ENCODE results near the gene MT1F.
"Not testable (repeated sequence)": the region's sequence is repeated elsewhere in the genome, so short reads cannot be mapped to it uniquely, and the experiment has no call there.

Gene MT1F

DNA sequence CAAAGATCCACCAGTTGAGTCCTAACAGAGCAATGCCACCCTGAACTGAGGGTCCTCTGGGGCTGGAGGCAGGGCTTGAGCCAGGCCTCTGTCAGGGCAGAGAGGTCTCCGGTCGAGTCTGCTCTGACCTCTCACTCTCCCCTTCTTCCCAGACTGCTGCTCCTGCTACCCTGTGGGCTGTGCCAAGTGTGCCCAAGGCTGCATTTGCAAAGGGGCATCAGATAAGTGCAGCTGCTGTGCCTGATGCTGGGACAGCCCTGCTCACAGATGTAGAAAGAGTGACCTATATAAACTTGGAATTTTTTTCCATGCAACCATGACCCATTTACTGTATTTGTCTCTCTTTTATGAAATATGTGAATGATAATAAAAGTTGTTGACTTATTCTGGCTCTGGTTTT, 8.5 kb upstream of the MT1F start:
- Histone ChIP-seq H3K27ac (ENCODE audit: low read length) (no peak overlapping the region), H3K27me3 (ENCODE audit: low read depth, low read length) (no peaks in the 10 kb centered on the region), H3K36me3 (ENCODE audit: control insufficient read depth in 1 of 2, insufficient read depth in 2 of 2, low read length in 2 of 2) (no peaks in the 10 kb centered on the region), H3K4me3 (ENCODE audit: low read depth in 1 of 2, low read length in 2 of 2) (no peak overlapping the region), H3K9me3 (ENCODE audit: control insufficient read depth in 1 of 2, low read length in 2 of 2) (no peaks in the 10 kb centered on the region), H3K4me1 (ENCODE audit: control insufficient read depth in 1 of 2, insufficient read depth in 2 of 2, low read length in 2 of 2) (no peaks in the 10 kb centered on the region)

- no peaks in the 10 kb centered on the region for H3K27me3 ChIP-seq (ENCODE audit: low read depth, low read length)
- no peak overlapping the region for H3K4me3 ChIP-seq (ENCODE audit: low read depth in 1 of 2, low read length in 2 of 2)
- no peaks in the 10 kb centered on the region for H3K9me3 ChIP-seq (ENCODE audit: control insufficient read depth in 1 of 2, low read length in 2 of 2)
These were observed 7.9 kb upstream of the MT1F start for GRCh38 chr16:56649820-56650219.

DNA sequence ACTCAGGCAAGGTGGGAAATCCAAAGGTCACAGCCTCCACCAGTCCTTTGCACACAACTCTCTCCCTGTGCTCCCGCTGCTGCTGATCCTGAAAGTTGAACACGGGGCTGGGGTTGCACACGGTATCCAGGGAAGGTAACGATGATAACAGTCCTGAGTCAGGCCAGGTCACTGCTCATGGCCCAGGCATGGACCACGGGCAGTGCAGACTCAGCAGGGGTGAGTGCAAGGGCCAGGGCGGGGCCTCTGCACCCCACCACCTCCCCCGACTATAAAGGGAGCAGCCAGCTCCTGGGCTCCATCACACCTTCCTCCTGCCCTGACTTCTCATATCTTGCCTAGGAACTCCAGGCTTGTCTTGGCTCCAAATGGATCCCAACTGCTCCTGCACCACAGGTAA, 6.2 kb upstream of the MT1F start, which contains the start of gene MT1B:
Gene MT1B, plus strand, starts transcription at position 301 of the 400 bp plus-strand sequence. Its CDS starts 68 bp downstream, at position 369.
- no peaks in the 10 kb centered on the region for H3K27me3 ChIP-seq (ENCODE audit: low read depth, low read length)
- H3K4me1 ChIP-seq (ENCODE audit: control insufficient read depth in 1 of 2, insufficient read depth in 2 of 2, low read length in 2 of 2): no peaks in the 10 kb centered on the region
- H3K36me3 ChIP-seq (ENCODE audit: control insufficient read depth in 1 of 2, insufficient read depth in 2 of 2, low read length in 2 of 2): no peaks in the 10 kb centered on the region
- no peak within 1 kb of the TSS for H3K27ac ChIP-seq (ENCODE audit: low read length)
- no peak within 1 kb of the TSS for H3K4me3 ChIP-seq (ENCODE audit: low read depth in 1 of 2, low read length in 2 of 2)
- no peaks in the 10 kb centered on the region for H3K9me3 ChIP-seq (ENCODE audit: control insufficient read depth in 1 of 2, low read length in 2 of 2)

More at GRCh38 chr16:56649820-56650219, 7.9 kb upstream of the MT1F start:
- H3K36me3 ChIP-seq (ENCODE audit: control insufficient read depth in 1 of 2, insufficient read depth in 2 of 2, low read length in 2 of 2): no peaks in the 10 kb centered on the region
- no peaks in the 10 kb centered on the region for H3K4me1 ChIP-seq (ENCODE audit: control insufficient read depth in 1 of 2, insufficient read depth in 2 of 2, low read length in 2 of 2)
- H3K27ac ChIP-seq (ENCODE audit: low read length): no peak overlapping the region

DNA sequence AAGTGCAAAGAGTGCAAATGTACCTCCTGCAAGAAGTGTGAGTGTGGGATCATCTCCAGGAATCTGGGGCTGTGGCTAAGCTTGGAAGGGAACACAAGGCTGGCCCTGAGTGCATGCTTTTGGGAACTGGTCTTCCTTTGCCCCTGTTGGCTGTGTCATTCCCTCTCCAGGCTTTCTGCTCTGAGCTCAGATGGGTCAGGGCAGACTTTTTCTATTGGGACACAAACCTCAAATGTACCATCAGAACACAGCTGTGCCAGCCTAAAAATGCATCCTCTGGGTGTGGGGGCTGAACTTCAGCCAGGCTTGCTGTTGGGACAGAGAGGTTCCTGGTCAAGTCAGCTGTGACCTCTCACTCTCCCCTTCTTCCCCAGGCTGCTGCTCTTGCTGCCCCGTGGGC, 5.2 kb upstream of the MT1F start:
- H3K27ac ChIP-seq (ENCODE audit: low read length): no peak overlapping the region
- H3K36me3 ChIP-seq (ENCODE audit: control insufficient read depth in 1 of 2, insufficient read depth in 2 of 2, low read length in 2 of 2): no peaks in the 10 kb centered on the region
- H3K4me3 ChIP-seq (ENCODE audit: low read depth in 1 of 2, low read length in 2 of 2): no peak overlapping the region

DNA sequence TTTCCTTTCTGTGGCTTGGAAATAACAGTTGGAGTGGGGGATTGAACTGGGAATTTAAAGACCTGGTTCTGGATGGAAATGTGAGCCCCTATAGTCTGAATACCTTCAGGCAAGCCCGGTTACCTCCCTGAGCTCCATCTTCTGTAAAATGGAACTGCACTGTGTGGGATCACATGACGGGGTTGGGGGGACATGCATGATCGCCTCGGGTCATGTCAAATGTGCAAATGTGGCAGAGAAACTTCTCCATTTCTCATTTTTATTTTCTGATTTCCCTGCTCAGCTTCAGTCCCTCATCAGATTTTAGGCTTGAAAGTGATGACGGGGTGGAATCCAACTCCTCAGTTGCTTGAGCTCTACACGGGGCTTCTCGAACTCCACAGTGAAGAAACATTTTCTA, 4.5 kb upstream of the MT1F start:
- Histone ChIP-seq H3K4me1 (ENCODE audit: control insufficient read depth in 1 of 2, insufficient read depth in 2 of 2, low read length in 2 of 2) (peaks cover 0 to 8% of the 10 kb centered on the region in 2 donors), H3K36me3 (ENCODE audit: control insufficient read depth in 1 of 2, insufficient read depth in 2 of 2, low read length in 2 of 2) (no peaks in the 10 kb centered on the region), H3K9me3 (ENCODE audit: control insufficient read depth in 1 of 2, low read length in 2 of 2) (no peaks in the 10 kb centered on the region), H3K27ac (ENCODE audit: low read length) (no peak overlapping the region), H3K27me3 (ENCODE audit: low read depth, low read length) (peaks cover 2% of the 10 kb centered on the region), H3K4me3 (ENCODE audit: low read depth in 1 of 2, low read length in 2 of 2) (no peak overlapping the region)

More for the DNA sequence above, 5.2 kb upstream of the MT1F start:
- no peaks in the 10 kb centered on the region for H3K27me3 ChIP-seq (ENCODE audit: low read depth, low read length)
- peaks cover 0 to 5% of the 10 kb centered on the region in 2 donors for H3K4me1 ChIP-seq (ENCODE audit: control insufficient read depth in 1 of 2, insufficient read depth in 2 of 2, low read length in 2 of 2)
- H3K9me3 ChIP-seq (ENCODE audit: control insufficient read depth in 1 of 2, low read length in 2 of 2): no peaks in the 10 kb centered on the region

DNA sequence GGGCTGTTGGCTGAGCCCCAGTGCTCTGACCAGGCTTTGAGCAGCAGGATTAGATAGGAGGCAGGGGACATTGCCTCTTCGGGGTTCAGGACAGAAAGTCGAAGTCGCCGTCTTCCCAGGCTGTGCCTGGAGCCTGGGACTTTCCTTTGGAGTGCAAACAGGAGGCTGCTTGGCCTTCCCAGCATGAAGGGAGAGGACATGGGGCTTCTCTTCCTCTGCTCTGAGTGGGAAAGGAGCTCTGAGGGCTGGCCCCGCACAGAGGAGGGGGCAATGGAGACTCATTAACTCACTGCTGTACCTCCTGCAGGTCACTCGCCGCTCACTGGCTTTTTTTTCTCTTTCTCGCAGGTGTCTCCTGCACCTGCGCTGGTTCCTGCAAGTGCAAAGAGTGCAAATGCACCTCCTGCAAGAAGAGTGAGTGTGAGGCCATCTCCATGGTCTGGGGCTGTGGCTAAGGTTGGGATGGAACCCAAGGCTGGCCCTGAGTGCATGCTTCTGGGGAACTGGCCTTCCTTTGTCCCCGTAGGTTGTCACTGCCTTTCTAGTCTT, 642 bp downstream of the MT1F start:
- Histone ChIP-seq H3K27ac (ENCODE audit: low read length) (peak overlapping the region; percentile 82), H3K4me3 (ENCODE audit: low read depth in 1 of 2, low read length in 2 of 2) (peak overlapping the region; percentile 56 to 76), H3K27me3 (ENCODE audit: low read depth, low read length) (peaks cover 22% of the 10 kb centered on the region), H3K36me3 (ENCODE audit: control insufficient read depth in 1 of 2, insufficient read depth in 2 of 2, low read length in 2 of 2) (no peaks in the 10 kb centered on the region), H3K4me1 (ENCODE audit: control insufficient read depth in 1 of 2, insufficient read depth in 2 of 2, low read length in 2 of 2) (peaks cover 0 to 12% of the 10 kb centered on the region in 2 donors), H3K9me3 (ENCODE audit: control insufficient read depth in 1 of 2, low read length in 2 of 2) (no peaks in the 10 kb centered on the region)

GRCh38 chr16:56662357-56663354, 4.9 kb downstream of the MT1F start:
- H3K4me3 ChIP-seq (ENCODE audit: low read depth in 1 of 2, low read length in 2 of 2): no peak overlapping the region
- H3K9me3 ChIP-seq (ENCODE audit: control insufficient read depth in 1 of 2, low read length in 2 of 2): no peaks in the 10 kb centered on the region
- peaks cover 0 to 7% of the 10 kb centered on the region in 2 donors for H3K4me1 ChIP-seq (ENCODE audit: control insufficient read depth in 1 of 2, insufficient read depth in 2 of 2, low read length in 2 of 2)
- H3K27ac ChIP-seq (ENCODE audit: low read length): no peak overlapping the region
- H3K36me3 ChIP-seq (ENCODE audit: control insufficient read depth in 1 of 2, insufficient read depth in 2 of 2, low read length in 2 of 2): no peaks in the 10 kb centered on the region
- H3K27me3 ChIP-seq (ENCODE audit: low read depth, low read length): peaks cover 36% of the 10 kb centered on the region

DNA sequence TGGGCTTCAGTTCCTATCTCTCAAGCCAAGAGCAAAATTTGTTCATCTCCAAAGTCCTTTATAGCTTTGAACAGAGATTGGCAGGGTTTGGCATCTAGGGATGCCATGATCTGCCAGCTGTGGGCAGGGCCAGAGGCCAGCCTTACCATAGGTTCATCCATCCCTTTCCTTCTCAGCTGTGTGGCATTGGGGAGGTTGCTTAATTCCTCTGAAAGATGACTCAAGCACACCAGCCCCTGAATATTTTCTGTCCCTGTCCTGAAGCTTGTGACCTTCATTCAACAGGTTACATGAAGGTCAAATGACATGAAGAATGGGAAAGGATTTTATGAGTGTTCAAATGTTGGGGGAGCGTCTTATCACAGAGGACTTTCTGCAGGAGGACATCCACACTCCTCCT, 6.7 kb downstream of the MT1F start:
- Histone ChIP-seq H3K27me3 (ENCODE audit: low read depth, low read length) (peaks cover 40% of the 10 kb centered on the region), H3K4me1 (ENCODE audit: control insufficient read depth in 1 of 2, insufficient read depth in 2 of 2, low read length in 2 of 2) (peaks cover 0 to 13% of the 10 kb centered on the region in 2 donors), H3K27ac (ENCODE audit: low read length) (no peak overlapping the region), H3K4me3 (ENCODE audit: low read depth in 1 of 2, low read length in 2 of 2) (no peak overlapping the region), H3K9me3 (ENCODE audit: control insufficient read depth in 1 of 2, low read length in 2 of 2) (no peaks in the 10 kb centered on the region), H3K36me3 (ENCODE audit: control insufficient read depth in 1 of 2, insufficient read depth in 2 of 2, low read length in 2 of 2) (no peaks in the 10 kb centered on the region)

DNA sequence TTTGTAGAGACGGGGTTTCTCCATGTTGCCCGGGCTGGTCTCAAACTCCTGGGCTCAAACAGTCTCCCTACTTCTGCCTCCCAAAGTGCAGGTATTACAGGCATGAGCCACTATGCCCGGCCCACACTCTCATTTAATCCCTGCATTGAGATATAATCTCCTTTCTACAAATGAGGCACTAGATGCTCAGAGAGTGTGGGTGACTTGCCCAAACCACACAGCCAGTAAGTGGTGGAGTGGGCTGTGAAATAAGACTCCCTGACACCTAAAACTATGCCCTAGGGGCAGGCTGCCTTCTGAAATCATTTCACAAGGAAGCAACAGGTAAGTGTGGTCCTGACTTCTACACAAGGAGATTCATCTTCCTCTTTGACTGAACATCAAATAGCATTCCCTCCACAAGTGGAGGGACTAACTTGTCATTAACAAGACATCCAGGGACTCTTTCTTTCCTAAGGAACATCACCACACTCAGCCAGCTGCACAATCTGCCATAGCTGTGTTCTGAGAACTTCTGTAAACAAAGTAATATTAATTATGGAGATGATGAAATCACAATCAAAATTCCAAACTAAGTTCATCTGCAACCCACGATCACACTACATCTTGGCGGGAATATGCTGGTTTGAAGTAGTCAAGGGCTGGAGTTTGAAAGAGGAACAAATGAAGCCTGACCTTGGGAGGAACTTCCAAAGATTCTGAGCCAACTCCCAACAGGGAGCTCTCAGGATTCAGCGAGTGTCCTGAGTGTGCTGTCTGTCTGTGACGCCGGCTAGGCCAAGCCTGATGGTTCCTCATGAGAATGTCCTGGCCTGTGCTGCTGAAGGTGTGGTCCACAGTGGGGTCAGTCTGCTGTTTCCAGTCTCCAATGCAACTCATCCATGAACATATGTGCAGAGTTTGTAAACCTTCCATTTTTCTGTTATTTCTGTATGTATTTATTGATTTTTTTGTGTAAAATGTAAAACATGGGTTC, 7.8 kb downstream of the MT1F start:
- Histone ChIP-seq H3K27me3 (ENCODE audit: low read depth, low read length) (peaks cover 47% of the 10 kb centered on the region), H3K4me1 (ENCODE audit: control insufficient read depth in 1 of 2, insufficient read depth in 2 of 2, low read length in 2 of 2) (peaks cover 0 to 15% of the 10 kb centered on the region in 2 donors)
- H3K36me3 ChIP-seq (ENCODE audit: control insufficient read depth in 1 of 2, insufficient read depth in 2 of 2, low read length in 2 of 2); H3K27ac ChIP-seq (ENCODE audit: low read length); H3K9me3 ChIP-seq (ENCODE audit: control insufficient read depth in 1 of 2, low read length in 2 of 2); H3K4me3 ChIP-seq (ENCODE audit: low read depth in 1 of 2, low read length in 2 of 2): not testable (repeated sequence)

- H3K9me3 ChIP-seq (ENCODE audit: control insufficient read depth in 1 of 2, low read length in 2 of 2): no peaks in the 10 kb centered on the region
- peaks cover 0 to 12% of the 10 kb centered on the region in 2 donors for H3K4me1 ChIP-seq (ENCODE audit: control insufficient read depth in 1 of 2, insufficient read depth in 2 of 2, low read length in 2 of 2)
- H3K27me3 ChIP-seq (ENCODE audit: low read depth, low read length): peaks cover 38% of the 10 kb centered on the region
- H3K27ac ChIP-seq (ENCODE audit: low read length): peak within 1 kb of the TSS; percentile 73
- no peaks in the 10 kb centered on the region for H3K36me3 ChIP-seq (ENCODE audit: control insufficient read depth in 1 of 2, insufficient read depth in 2 of 2, low read length in 2 of 2)
- peak within 1 kb of the TSS in 1 of 2 donors; percentile 53 for H3K4me3 ChIP-seq (ENCODE audit: low read depth in 1 of 2, low read length in 2 of 2)
These were observed 10.1 kb downstream of the MT1F start, which contains the start of gene MT1G for GRCh38 chr16:56667581-56668571. Gene MT1G (minus strand): TSS chr16:56668065. CDS start chr16:56667993, 72 bp downstream.

All from muscle layer of duodenum (tissue), 2 donors.